GM18909 (cell line): ENCODE results near the gene GRAP2.

ENCODE experiments used
- ATAC-seq: cut with Tn5 transposase; IDR thresholded peaks from one replicate; pipeline ENCODE4 v1.9.1; 2021; ENCODE audit warnings: mild to moderate bottlenecking; ENCODE audit not compliant: unreplicated experiment, poor library complexity

GRAP2 gene

GRCh38 chr22:40002935-40003715 is 102.2 kb downstream of the GRAP2 start:
- no peak for ATAC-seq

- no peak for ATAC-seq
Measured at GRCh38 chr22:40004836-40005235, 104.0 kb downstream of the GRAP2 start.

DNA sequence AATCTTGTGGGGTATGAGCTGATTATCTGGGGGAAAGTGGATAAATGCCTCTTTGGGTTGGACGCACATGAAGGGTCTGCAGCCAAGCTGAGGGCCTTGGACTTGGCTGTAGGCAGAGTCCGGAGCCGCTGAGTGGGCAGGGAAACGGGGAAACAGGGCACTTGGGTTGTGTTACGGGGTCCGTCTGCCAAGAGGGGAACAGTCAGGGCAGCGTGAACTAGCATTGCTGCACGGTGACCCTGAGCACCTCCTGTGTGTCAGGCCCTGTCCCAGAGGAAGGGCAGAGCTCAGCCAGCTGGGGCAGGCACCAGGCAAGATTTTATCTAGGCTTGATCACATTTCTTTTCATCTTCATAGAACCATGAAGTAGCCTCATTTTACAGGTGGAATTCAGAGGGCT is 105.8 kb downstream of the GRAP2 start:
- ATAC-seq, result no peak

GRCh38 chr22:40007853-40008710 is 107.2 kb downstream of the GRAP2 start:
- ATAC-seq, result no peak

- no peak for ATAC-seq
Measured at GRCh38 chr22:40008726-40009291, 107.9 kb downstream of the GRAP2 start.

DNA sequence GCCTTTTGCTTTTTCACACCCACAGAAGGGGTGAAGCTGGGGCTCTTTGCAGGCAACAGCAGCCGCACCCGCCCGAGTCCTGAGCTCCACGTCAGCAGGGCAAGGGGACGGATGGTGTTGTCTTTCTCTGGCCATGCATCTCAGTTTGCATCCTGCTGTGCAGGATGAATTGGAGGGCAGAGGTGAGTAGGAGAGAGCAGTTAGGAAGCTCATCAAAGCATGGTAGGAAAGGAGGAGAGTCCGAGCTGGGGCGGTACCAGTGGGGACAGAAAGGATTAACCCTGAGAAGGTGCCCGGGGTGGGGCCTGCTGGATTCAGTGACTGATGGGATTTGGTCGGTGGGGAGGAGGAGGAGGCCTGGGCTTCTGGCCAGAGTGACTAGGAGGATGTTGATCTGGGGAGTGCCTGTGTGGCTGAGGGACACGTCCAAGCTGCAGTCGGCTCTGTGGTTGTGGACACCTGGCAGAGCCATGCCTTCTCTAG is 108.4 kb downstream of the GRAP2 start:
- no peak for ATAC-seq

GRCh38 chr22:40009951-40010671 is 109.2 kb downstream of the GRAP2 start:
- no peak for ATAC-seq

DNA sequence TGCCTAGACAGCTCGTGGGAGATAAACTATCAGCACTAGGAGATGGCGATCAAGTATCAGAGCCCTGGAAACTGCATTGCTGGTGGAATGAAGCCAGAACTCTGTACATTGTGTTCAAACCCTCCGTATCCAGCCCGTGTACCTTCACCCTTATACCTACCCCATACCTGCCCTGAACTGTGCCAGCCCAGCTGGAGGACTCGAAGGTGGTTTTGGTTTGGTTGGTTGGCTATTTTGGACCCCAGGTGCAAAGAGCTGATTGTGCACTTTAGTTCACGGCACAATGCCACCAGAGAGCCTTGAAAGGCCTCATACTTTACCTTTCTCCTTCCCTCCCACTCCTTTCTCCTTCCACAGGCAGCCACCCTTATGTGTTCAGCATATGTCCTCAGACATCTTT is 109.9 kb downstream of the GRAP2 start:
- ATAC-seq, result no peak

DNA sequence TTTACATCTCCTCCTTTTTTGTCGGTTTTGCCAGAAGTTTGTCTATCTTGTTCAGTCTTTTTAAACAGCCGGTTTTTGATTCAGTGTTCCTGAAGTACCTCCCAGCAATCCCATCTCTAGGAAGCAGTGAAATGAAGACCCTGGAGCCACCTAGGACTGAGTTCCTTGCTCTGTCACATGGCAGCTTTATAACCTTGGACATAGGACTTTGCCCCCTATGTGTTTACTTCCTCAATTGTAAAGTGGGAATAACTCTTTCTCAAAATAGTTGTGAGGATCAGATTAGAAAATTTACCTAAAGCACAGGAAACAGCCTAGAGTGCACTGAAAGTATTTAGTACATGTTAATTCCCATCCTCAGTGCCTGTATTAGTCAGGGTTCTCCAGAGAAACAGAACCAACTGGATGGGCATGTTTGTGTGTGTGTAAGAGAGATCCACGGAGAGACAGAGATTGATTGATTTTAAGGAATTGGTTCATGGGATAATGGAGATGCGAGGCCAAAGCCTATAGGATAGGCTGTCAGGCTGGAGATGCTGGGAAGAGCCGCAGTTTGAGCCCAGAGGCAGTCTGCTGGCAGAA is 113.9 kb downstream of the GRAP2 start:
- ATAC-seq, result no peak

- ATAC-seq, result no peak
Measured at GRCh38 chr22:40015358-40015976, 114.6 kb downstream of the GRAP2 start.

DNA sequence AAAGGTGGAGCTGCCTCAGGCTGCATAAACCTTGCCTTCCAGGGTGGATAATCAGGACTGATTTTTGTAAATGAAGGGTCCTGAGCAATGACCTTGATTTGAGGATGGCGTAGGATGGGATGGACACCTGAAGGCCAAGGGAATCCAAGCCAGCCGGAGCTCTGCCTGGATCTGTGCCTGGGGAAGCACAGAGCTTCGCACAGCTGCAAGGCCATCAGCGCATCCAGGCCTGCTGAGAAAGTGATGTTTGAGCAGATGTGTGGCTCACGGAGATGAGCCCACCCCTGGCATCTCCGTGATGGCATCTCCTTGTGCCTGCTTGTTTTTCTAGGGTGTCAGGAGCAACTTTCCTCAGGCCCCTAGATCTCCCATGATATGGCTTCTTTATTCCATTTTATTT is 117.2 kb downstream of the GRAP2 start:
- no peak for ATAC-seq

GRCh38 chr22:40019100-40019499 is 118.2 kb downstream of the GRAP2 start:
- no peak for ATAC-seq

DNA sequence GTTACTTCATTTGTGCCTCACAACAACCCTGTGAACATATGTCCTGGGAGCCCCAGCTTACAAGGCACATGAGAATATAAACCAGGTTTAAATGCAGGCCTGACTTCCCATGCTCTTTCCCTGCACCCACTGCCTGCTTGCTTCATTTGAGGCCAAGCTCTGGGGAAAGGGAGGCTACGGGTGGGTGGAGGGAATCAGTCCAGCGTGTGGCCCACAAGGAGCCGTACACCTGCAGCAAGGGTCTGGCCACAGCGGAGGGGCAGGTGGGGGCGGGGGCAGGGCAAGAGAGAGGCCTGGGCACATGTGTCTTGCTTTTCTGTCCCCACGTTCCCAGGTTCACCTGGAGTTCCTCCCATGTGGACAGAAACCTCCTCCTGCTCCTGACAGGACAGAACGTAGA is 120.1 kb downstream of the GRAP2 start:
- ATAC-seq, result no peak

- ATAC-seq, result no peak
Measured at GRCh38 chr22:40021401-40022000, 120.6 kb downstream of the GRAP2 start.

DNA sequence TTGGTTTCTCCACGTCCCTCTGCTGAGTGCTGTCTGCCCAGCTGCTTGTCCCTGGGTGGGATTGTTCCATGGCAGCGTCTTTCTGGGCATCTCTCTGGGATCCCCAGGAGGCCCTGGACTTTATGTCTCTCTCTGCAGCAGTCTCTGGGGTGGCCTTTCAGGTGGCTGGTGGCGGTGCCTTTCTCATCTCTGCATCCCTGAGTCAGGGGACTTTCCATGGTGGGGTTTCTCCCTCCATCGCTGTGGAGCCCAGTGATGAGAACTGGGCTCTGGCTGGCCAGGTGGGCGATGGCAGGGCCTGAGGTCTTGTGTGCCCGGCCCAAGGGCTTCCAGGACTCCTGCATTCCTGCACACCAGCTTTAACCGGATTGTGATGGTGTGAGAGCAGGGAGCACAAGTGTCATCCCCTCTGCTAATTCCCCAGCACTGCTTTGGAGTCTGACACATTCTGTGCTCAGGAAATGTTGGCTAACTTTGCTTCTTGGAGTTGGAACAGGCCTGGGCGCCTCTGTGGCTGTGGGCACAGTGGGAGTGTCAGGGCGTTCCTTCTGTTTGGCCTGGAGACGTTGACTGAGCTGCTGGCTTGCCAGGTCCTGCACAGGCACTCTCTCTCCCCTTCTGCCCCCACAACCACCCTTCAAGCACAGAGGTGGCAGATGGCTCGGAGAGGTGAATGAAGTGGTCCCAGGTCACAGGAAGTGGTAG is 121.8 kb downstream of the GRAP2 start:
- ATAC-seq, result no peak
